ENCODE results near the gene IPO4. TPM values are rescaled to one million over a fixed set of nuclear protein-coding genes. Genes with fewer than 3 reads are reported as not detected.

IPO4 gene
- total RNA-seq, 1 donor from 2014 or later, result 85.4 TPM

DNA sequence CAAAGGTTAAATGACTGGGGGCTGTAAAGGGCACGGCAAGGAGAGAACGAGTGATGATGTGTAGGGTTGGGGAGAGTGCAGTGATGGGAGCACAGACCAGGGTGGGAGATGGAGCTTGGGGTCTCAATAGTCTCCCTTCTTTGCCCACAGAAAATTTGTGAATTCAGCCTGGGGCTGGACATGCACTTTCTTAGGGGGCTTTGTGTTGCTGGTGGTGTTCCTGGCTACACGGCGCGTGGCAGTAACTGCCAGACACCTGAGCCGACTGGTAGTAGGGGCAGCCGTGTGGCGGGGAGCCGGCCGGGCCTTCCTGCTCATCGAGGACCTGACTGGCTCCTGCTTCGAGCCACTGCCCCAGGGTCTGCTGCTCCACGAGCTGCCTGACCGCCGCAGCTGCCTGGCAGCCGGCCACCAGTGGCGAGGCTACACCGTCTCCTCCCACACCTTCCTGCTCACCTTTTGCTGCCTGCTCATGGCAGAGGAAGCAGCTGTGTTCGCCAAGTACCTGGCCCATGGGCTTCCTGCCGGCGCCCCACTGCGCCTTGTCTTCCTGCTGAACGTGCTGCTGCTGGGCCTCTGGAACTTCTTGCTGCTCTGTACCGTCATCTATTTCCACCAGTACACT, 56.4 kb downstream of the IPO4 start:
- no peak for DNase-seq (ENCODE audit: low read depth)

DNA sequence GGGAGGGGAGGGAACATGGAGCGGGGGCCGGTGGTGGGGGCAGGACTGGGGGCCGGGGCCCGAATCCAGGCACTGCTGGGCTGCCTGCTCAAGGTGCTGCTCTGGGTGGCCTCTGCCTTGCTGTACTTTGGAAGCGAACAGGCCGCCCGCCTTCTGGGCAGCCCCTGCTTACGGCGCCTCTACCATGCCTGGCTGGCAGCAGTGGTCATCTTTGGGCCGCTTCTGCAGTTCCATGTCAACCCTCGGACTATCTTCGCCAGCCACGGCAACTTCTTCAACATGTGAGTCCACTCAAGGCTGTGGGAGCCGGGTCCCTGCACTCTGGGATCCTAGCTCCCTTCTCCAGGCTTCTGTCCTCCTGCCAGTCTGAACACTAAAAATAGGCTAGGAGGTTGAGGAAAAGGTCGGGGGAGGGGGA, 57.1 kb downstream of the IPO4 start:
- peak; percentile 59 for DNase-seq (ENCODE audit: low read depth)

DNA sequence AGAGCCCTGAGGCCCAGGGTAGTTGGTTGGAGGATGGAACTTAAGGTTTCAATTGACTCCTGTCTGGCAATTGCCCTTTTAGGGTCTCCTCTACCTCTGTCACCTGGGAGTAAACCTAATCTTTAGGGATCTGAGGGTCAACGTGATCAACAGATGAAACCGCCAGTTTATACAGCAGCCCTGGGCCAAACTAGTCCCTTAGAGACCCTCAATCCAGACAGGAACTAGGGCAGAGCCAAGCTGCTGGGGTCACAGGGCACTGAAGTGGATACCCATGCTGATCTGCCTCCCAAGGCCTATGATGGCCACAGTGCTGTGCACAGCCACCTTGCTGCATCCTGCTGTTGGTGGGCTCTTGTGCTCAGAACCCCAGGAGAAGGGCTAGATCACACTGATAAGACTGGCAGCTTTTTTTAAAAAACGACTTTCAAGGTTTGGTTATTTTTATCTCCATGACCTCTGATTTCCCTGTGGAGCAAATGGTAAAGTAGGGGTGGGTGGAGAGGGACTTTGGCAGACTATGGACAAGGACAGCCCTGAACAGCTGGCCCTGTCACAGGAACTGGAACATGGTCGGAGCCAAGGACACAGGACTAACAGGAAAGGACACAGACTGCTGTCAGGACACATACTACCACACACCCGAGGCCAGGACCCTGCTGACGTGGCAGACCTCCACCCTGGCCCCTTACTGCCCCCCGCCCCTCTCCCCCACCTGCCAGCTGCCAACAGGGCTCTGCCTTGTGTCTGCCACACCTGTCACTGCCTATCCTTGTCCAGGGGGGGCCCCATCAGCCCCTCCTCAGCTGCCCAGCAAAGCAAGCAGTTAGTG, 57.7 kb downstream of the IPO4 start:
- peak; percentile 96 for DNase-seq (ENCODE audit: low read depth)

DNA sequence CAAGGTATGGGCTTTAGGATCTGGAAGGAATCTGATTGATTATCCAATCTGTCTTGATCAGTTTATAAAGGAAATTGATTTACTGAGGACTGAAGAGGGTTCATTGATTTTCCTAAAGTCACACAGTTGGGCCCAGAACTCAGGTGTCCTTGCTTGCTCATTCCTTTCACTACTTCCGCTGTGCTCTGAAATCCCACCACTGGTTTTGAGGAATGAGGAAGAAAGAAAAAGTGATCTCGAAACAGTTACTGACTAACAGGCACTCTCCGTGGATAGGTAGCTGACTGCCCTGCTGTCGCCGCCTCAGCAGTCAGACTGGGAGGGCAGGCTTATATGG, 58.3 kb downstream of the IPO4 start, which contains the start of gene FITM1:
Gene FITM1 (plus strand): TSS at position 280 of the 337 bp plus-strand sequence. CDS start 905 bp downstream, outside the sequence.
- no peak for DNase-seq (ENCODE audit: low read depth)

Small RNA genes within 50 kb of the gene (microRNA-seq; reads per million reads assigned to microRNA genes)
- not detected for gene MIR7703

Other genes with a start within 250 kb of the IPO4 start
- 26.2 and 28.9 TPM in 2 replicates for gene DHRS4, start 235.0 kb downstream of the IPO4 start, total RNA-seq
- 5.7 and 5.8 TPM in 2 replicates for gene DHRS4L2, start 199.9 kb downstream of the IPO4 start, total RNA-seq
- gene CARMIL3, start 136.8 kb downstream of the IPO4 start, total RNA-seq, result 0.19 TPM in 1 of 2 replicates, not detected in the other
- gene CPNE6, start 117.3 kb downstream of the IPO4 start, total RNA-seq, result not detected in 2 replicates
- gene PCK2, start 94.5 kb downstream of the IPO4 start, total RNA-seq, result 8.2 and 8.7 TPM in 2 replicates
- 94.6 and 112 TPM in 2 replicates for gene DCAF11, start 74.0 kb downstream of the IPO4 start, total RNA-seq
- 4.3 and 4.5 TPM in 2 replicates for gene NRL, start 73.9 kb downstream of the IPO4 start, total RNA-seq
- gene FITM1, start 58.2 kb downstream of the IPO4 start, total RNA-seq, result 144 and 180 TPM in 2 replicates
- gene PSME1, start 52.6 kb downstream of the IPO4 start, total RNA-seq, result 423 and 428 TPM in 2 replicates
- 18.8 and 25.4 TPM in 2 replicates for gene EMC9, start 47.2 kb downstream of the IPO4 start, total RNA-seq
- gene PSME2, start 42.2 kb downstream of the IPO4 start, total RNA-seq, result 107 and 129 TPM in 2 replicates
- 57.6 and 60.4 TPM in 2 replicates for gene RNF31, start 41.3 kb downstream of the IPO4 start, total RNA-seq
- gene IRF9, start 27.6 kb downstream of the IPO4 start, total RNA-seq, result 48.6 and 94.1 TPM in 2 replicates
- 1.1 and 1.6 TPM in 2 replicates for gene REC8, start 16.7 kb downstream of the IPO4 start, total RNA-seq
- 59.5 and 76.3 TPM in 2 replicates for gene TM9SF1, start 6.6 kb upstream of the IPO4 start, total RNA-seq
- gene TSSK4, start 16.9 kb upstream of the IPO4 start, total RNA-seq, result not detected in 2 replicates
- 42.1 and 49.6 TPM in 2 replicates for gene CHMP4A, start 24.7 kb upstream of the IPO4 start, total RNA-seq
- 16.6 and 16.7 TPM in 2 replicates for gene MDP1, start 27.2 kb upstream of the IPO4 start, total RNA-seq
- 196 and 233 TPM in 2 replicates for gene NEDD8, start 43.6 kb upstream of the IPO4 start, total RNA-seq
- gene GMPR2, start 44.1 kb upstream of the IPO4 start, total RNA-seq, result 60.8 and 90.3 TPM in 2 replicates
- 39.2 and 48.7 TPM in 2 replicates for gene TINF2, start 53.8 kb upstream of the IPO4 start, total RNA-seq
- 0.08 and 0.99 TPM in 2 replicates for gene TGM1, start 74.4 kb upstream of the IPO4 start, total RNA-seq
- 26.3 TPM in 2 replicates for gene RABGGTA, start 82.8 kb upstream of the IPO4 start, total RNA-seq
- 17.5 and 25.1 TPM in 2 replicates for gene DHRS1, start 111.0 kb upstream of the IPO4 start, total RNA-seq
- gene NOP9, start 111.0 kb upstream of the IPO4 start, total RNA-seq, result 27.9 and 28.9 TPM in 2 replicates
- gene CIDEB, start 119.2 kb upstream of the IPO4 start, total RNA-seq, result not detected in 2 replicates
- 2.7 and 3.2 TPM in 2 replicates for gene LTB4R2, start 121.3 kb upstream of the IPO4 start, total RNA-seq
- gene LTB4R, start 122.7 kb upstream of the IPO4 start, total RNA-seq, result 0.67 and 0.68 TPM in 2 replicates
- gene ADCY4, start 146.3 kb upstream of the IPO4 start, total RNA-seq, result not detected in 2 replicates
- gene RIPK3, start 151.2 kb upstream of the IPO4 start, total RNA-seq, result not detected in 2 replicates
- gene NFATC4, start 179.4 kb upstream of the IPO4 start, total RNA-seq, result 19.4 and 23.2 TPM in 2 replicates
- 0.05 and 0.21 TPM in 2 replicates for gene NYNRIN, start 210.2 kb upstream of the IPO4 start, total RNA-seq
- 1.0 and 1.2 TPM in 2 replicates for gene CBLN3, start 240.9 kb upstream of the IPO4 start, total RNA-seq
- gene KHNYN, start 241.1 kb upstream of the IPO4 start, total RNA-seq, result 28.0 and 29.6 TPM in 2 replicates

Data from myocyte (in vitro differentiated cells).